ENCODE results near the gene RAD51B. TPM values are rescaled to one million over a fixed set of nuclear protein-coding genes. Genes with fewer than 3 reads are reported as not detected.

The RAD51B gene
- polyA plus RNA-seq, 1 experiment: 6.6 TPM

GRCh38 chr14:68281497-68281896 lies 461.9 kb downstream of the RAD51B start:
- no peak for DNase-seq (ENCODE audit: low read depth, low spot score)
- TF ChIP-seq, protein P1, sequence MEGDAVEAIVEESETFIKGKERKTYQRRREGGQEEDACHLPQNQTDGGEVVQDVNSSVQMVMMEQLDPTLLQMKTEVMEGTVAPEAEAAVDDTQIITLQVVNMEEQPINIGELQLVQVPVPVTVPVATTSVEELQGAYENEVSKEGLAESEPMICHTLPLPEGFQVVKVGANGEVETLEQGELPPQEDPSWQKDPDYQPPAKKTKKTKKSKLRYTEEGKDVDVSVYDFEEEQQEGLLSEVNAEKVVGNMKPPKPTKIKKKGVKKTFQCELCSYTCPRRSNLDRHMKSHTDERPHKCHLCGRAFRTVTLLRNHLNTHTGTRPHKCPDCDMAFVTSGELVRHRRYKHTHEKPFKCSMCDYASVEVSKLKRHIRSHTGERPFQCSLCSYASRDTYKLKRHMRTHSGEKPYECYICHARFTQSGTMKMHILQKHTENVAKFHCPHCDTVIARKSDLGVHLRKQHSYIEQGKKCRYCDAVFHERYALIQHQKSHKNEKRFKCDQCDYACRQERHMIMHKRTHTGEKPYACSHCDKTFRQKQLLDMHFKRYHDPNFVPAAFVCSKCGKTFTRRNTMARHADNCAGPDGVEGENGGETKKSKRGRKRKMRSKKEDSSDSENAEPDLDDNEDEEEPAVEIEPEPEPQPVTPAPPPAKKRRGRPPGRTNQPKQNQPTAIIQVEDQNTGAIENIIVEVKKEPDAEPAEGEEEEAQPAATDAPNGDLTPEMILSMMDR (IDR thresholded peaks at IDR 0.05; ENCODE audit: low read depth, low read length): no peak
- CTCF ChIA-PET: no interaction called here
- POLR2A ChIA-PET: no interaction called here
- H3K27me3 ChIP-seq (ENCODE audit: control insufficient read depth, insufficient read depth, low read length): no peaks in the 10 kb centered on the region
- H3K4me3 ChIP-seq (ENCODE audit: low read depth, low read length): no peak overlapping the region
- H3K9me3 ChIP-seq (ENCODE audit: control insufficient read depth, insufficient read depth, low read length): no peaks in the 10 kb centered on the region
- no peak overlapping the region for H3K27ac ChIP-seq (ENCODE audit: low read depth, low read length)

- Histone ChIP-seq H3K27ac (ENCODE audit: low read depth, low read length) (no peak overlapping the region), H3K4me3 (ENCODE audit: low read depth, low read length) (no peak overlapping the region), H3K9me3 (ENCODE audit: control insufficient read depth, insufficient read depth, low read length) (no peaks in the 10 kb centered on the region), H3K27me3 (ENCODE audit: control insufficient read depth, insufficient read depth, low read length) (no peaks in the 10 kb centered on the region)
- TF ChIP-seq, protein P1 (IDR thresholded peaks at IDR 0.05; ENCODE audit: low read depth, low read length): no peak
- ChIA-PET POLR2A (interaction anchor here (0.7 kb wide), 1 partner anchor 12 kb away, joined by 6 read pairs; no protein-coding TSS in a partner anchor), CTCF (no interaction called here)
- no peak for DNase-seq (ENCODE audit: low read depth, low spot score)
These were observed 463.1 kb downstream of the RAD51B start for GRCh38 chr14:68282479-68283377.

GRCh38 chr14:68283378-68284123 lies 464.0 kb downstream of the RAD51B start:
- Histone ChIP-seq H3K4me3 (ENCODE audit: low read depth, low read length) (no peak overlapping the region), H3K27ac (ENCODE audit: low read depth, low read length) (no peak overlapping the region), H3K27me3 (ENCODE audit: control insufficient read depth, insufficient read depth, low read length) (no peaks in the 10 kb centered on the region), H3K9me3 (ENCODE audit: control insufficient read depth, insufficient read depth, low read length) (no peaks in the 10 kb centered on the region)
- no peak for DNase-seq (ENCODE audit: low read depth, low spot score)
- TF ChIP-seq, protein P1 (IDR thresholded peaks at IDR 0.05; ENCODE audit: low read depth, low read length): no peak
- CTCF ChIA-PET: no interaction called here
- POLR2A ChIA-PET: no interaction called here

DNA sequence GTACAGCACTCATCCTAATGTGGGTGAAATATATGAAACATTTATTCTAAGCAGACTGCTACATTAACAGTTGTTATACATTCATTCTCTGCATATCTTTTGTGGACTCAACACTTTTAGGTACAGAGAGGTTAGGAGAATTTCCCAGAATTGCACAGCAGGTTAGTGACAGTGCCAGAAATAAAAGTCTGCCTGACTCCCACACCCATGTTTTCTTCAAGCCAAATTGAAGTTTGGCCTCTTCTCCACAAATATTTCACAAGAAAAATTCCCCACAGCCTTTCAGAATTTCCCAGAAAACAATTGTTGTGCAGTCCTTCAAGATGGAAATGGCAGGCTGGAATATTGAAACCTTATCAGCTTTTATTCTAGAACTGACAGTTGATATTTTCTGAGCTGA lies 464.8 kb downstream of the RAD51B start:
- Histone ChIP-seq H3K4me3 (ENCODE audit: low read depth, low read length) (no peak overlapping the region), H3K9me3 (ENCODE audit: control insufficient read depth, insufficient read depth, low read length) (no peaks in the 10 kb centered on the region), H3K27me3 (ENCODE audit: control insufficient read depth, insufficient read depth, low read length) (no peaks in the 10 kb centered on the region), H3K27ac (ENCODE audit: low read depth, low read length) (no peak overlapping the region)
- ChIA-PET POLR2A (no interaction called here), CTCF (no interaction called here)
- TF ChIP-seq, protein P1 (IDR thresholded peaks at IDR 0.05; ENCODE audit: low read depth, low read length): no peak
- DNase-seq (ENCODE audit: low read depth, low spot score): no peak

- no peak overlapping the region for H3K27ac ChIP-seq (ENCODE audit: low read depth, low read length)
- no peaks in the 10 kb centered on the region for H3K9me3 ChIP-seq (ENCODE audit: control insufficient read depth, insufficient read depth, low read length)
- TF ChIP-seq, protein P1 (IDR thresholded peaks at IDR 0.05; ENCODE audit: low read depth, low read length): no peak
- ChIA-PET POLR2A (no interaction called here), CTCF (no interaction called here)
- DNase-seq (ENCODE audit: low read depth, low spot score): no peak
- no peaks in the 10 kb centered on the region for H3K27me3 ChIP-seq (ENCODE audit: control insufficient read depth, insufficient read depth, low read length)
- no peak overlapping the region for H3K4me3 ChIP-seq (ENCODE audit: low read depth, low read length)
These were observed 465.3 kb downstream of the RAD51B start for GRCh38 chr14:68284834-68285233.

Measured in AG04450 (cell line).